NB4 (cell line): Measurements from ENCODE around the gene TECTB.

Experiments
- CTCF ChIP-seq: IDR thresholded peaks from one replicate; pipeline ENCODE4 v1.5.1; 2012; ENCODE audit warnings: low read depth, low read length
- MAX ChIP-seq: IDR thresholded peaks from 2 replicates; pipeline ENCODE4 v1.6.1; 2011; ENCODE audit warnings: low read depth, low read length
- POLR2A ChIP-seq: IDR thresholded peaks from 2 replicates; pipeline ENCODE4 v1.6.1; 2011; ENCODE audit warnings: mild to moderate bottlenecking; ENCODE audit not compliant: insufficient read length; ENCODE audit errors: extremely low read depth

- TF ChIP-seq CTCF: no peak
- TF ChIP-seq POLR2A: no peak
- no peak for TF ChIP-seq MAX
Observed at GRCh38 chr10:112346774-112347173, 63.6 kb downstream of the TECTB start.
